SH-SY5Y (cell line): ENCODE results near the gene TULP4.

ENCODE experiments used
- GATA2 ChIP-seq: IDR thresholded peaks from 2 replicates; pipeline ENCODE4 v1.6.1; 2011; ENCODE audit warnings: mild to moderate bottlenecking, low read depth, low read length
- GATA3 ChIP-seq: IDR thresholded peaks from 2 replicates; pipeline ENCODE4 v1.6.1; 2011; ENCODE audit warnings: low read depth, mild to moderate bottlenecking, low read length, moderate library complexity

Gene TULP4

GRCh38 chr6:158312165-158312564, at the start of gene TULP4:
Gene TULP4 (plus strand): TSS chr6:158312465. CDS start chr6:158314017, 1,552 bp downstream.
- TF ChIP-seq GATA3 (no peak), GATA2 (no peak)

GRCh38 chr6:158262755-158263154, 49.5 kb upstream of the TULP4 start:
- TF ChIP-seq GATA2 (no peak), GATA3 (no peak)

- TF ChIP-seq GATA2: no peak
- no peak for TF ChIP-seq GATA3
Observed at GRCh38 chr6:158264180-158264579, 48.1 kb upstream of the TULP4 start.

GRCh38 chr6:158266131-158266530, 46.1 kb upstream of the TULP4 start:
- no peak for TF ChIP-seq GATA2
- TF ChIP-seq GATA3: no peak

GRCh38 chr6:158268361-158269147, 43.7 kb upstream of the TULP4 start:
- TF ChIP-seq GATA2: no peak
- no peak for TF ChIP-seq GATA3

- TF ChIP-seq GATA2 (no peak), GATA3 (no peak)
Observed at GRCh38 chr6:158269657-158270056, 42.6 kb upstream of the TULP4 start.

GRCh38 chr6:158270389-158271127, 41.7 kb upstream of the TULP4 start:
- no peak for TF ChIP-seq GATA3
- TF ChIP-seq GATA2: no peak

- TF ChIP-seq GATA3: no peak
- TF ChIP-seq GATA2: no peak
Observed at GRCh38 chr6:158272324-158272723, 39.9 kb upstream of the TULP4 start.

GRCh38 chr6:158278004-158278403, 34.3 kb upstream of the TULP4 start:
- TF ChIP-seq GATA3 (no peak), GATA2 (no peak)

GRCh38 chr6:158279615-158280014, 32.6 kb upstream of the TULP4 start:
- no peak for TF ChIP-seq GATA2
- TF ChIP-seq GATA3: no peak

- no peak for TF ChIP-seq GATA3
- no peak for TF ChIP-seq GATA2
Observed at GRCh38 chr6:158283304-158283980, 28.8 kb upstream of the TULP4 start.

- TF ChIP-seq GATA2 (no peak), GATA3 (no peak)
Observed at GRCh38 chr6:158284007-158284875, 28.0 kb upstream of the TULP4 start.

- TF ChIP-seq GATA3: no peak
- no peak for TF ChIP-seq GATA2
Observed at GRCh38 chr6:158284876-158285655, 27.2 kb upstream of the TULP4 start.

GRCh38 chr6:158285656-158286021, 26.6 kb upstream of the TULP4 start:
- no peak for TF ChIP-seq GATA3
- TF ChIP-seq GATA2: no peak
